Neural cell (in vitro differentiated cells): Measurements from ENCODE around the gene PDGFB. TPM values are rescaled to one million over a fixed set of nuclear protein-coding genes. Genes with fewer than 3 reads are reported as not detected.

Source experiments
- H2AFZ ChIP-seq: fragments of 200-600, 300-800 bp; sonication (generic), shearing (Covaris generic); 2 replicates; pipeline ENCODE4 v1.6.0; 2014; ENCODE audit warnings: low read depth, mild to moderate bottlenecking, antibody characterized with exemption, low read length, moderate library complexity
- H3F3A ChIP-seq: fragments of 200-600 bp; shearing (Covaris generic); 2 replicates; pipeline ENCODE4 v1.6.1; 2016; ENCODE audit warnings: mild to moderate bottlenecking, moderate library complexity, mixed read lengths, antibody characterized with exemption, low read length; ENCODE audit not compliant: insufficient read depth, poor library complexity, severe bottlenecking
- H3K27ac ChIP-seq: fragments of 200-600, 300-800 bp; sonication (generic), shearing (Covaris generic); 2 replicates; pipeline ENCODE4 v1.5.1; 2014; ENCODE audit warnings: mild to moderate bottlenecking, low read length, moderate library complexity
- H3K27me3 ChIP-seq: fragments of 300-800, 200-600 bp; sonication (generic), shearing (Covaris generic); 2 replicates; pipeline ENCODE4 v1.6.0; 2014; ENCODE audit warnings: mild to moderate bottlenecking, low read depth, low read length, moderate library complexity; ENCODE audit not compliant: insufficient read depth
- H3K36me3 ChIP-seq: fragments of 300-800, 200-600 bp; sonication (generic), shearing (Covaris generic); 2 replicates; pipeline ENCODE4 v1.5.1; 2014; ENCODE audit warnings: mild to moderate bottlenecking, antibody characterized with exemption, low read length, moderate library complexity; ENCODE audit not compliant: insufficient read depth
- H3K4me2 ChIP-seq: fragments of 300-800, 200-600 bp; sonication (generic), shearing (Covaris generic); 2 replicates; pipeline ENCODE4 v1.6.0; 2014; ENCODE audit warnings: mild to moderate bottlenecking, low read length
- H3K4me3 ChIP-seq: fragments of 300-800, 200-600 bp; sonication (generic), shearing (Covaris generic); 2 replicates; pipeline ENCODE4 v1.5.1; 2014; ENCODE audit warnings: mild to moderate bottlenecking, low read length, moderate library complexity
- H3K79me2 ChIP-seq: fragments of 200-600 bp; shearing (Covaris generic); replicated peaks from 2 replicates; pipeline ENCODE4 v1.6.0; 2014; ENCODE audit warnings: mild to moderate bottlenecking, low read length, moderate library complexity; ENCODE audit not compliant: insufficient read depth
- H3K9ac ChIP-seq: fragments of 300-800, 200-600 bp; sonication (generic), shearing (Covaris generic); 2 replicates; pipeline ENCODE4 v1.6.1; 2016; ENCODE audit warnings: mild to moderate bottlenecking, low read length, mixed read lengths
- H3K9me2 ChIP-seq: fragments of 200-600 bp; shearing (Covaris generic); 2 replicates; pipeline ENCODE4 v1.6.1; 2016; ENCODE audit warnings: mild to moderate bottlenecking, low read length, mixed read lengths; ENCODE audit not compliant: insufficient read depth
- H3K9me3 ChIP-seq: fragments of 200-600, 300-800 bp; sonication (generic), shearing (Covaris generic); 2 replicates; pipeline ENCODE4 v1.6.1; 2016; ENCODE audit warnings: mild to moderate bottlenecking, mixed run types, low read length, moderate library complexity, mixed read lengths
- H4K20me1 ChIP-seq: fragments of 200-600 bp; shearing (Covaris generic); 2 replicates; pipeline ENCODE4 v1.6.1; 2016; ENCODE audit warnings: mild to moderate bottlenecking, mixed run types; ENCODE audit not compliant: insufficient read depth
- CTCF ChIP-seq: fragments of 450-650 bp; IDR thresholded peaks from 2 replicates; pipeline ENCODE4 v1.5.1; 2014; ENCODE audit warnings: antibody characterized with exemption, mild to moderate bottlenecking, moderate library complexity; ENCODE audit not compliant: poor library complexity, severe bottlenecking
- EP300 ChIP-seq: fragments of 450-650 bp; conservative IDR thresholded peaks from 2 replicates; pipeline ENCODE4 v1.6.1; 2014; ENCODE audit warnings: antibody characterized with exemption, mild to moderate bottlenecking, moderate library complexity; ENCODE audit not compliant: poor library complexity, severe bottlenecking
- EZH2 ChIP-seq: fragments of 200-600, 300-800 bp; shearing (Covaris generic), sonication (generic); IDR thresholded peaks from 2 replicates; pipeline ENCODE4 v1.6.1; 2014; ENCODE audit warnings: antibody characterized with exemption, low read length, borderline replicate concordance, mild to moderate bottlenecking; ENCODE audit not compliant: insufficient read depth, poor library complexity, severe bottlenecking
- MXI1 ChIP-seq: fragments of 450-650 bp; conservative IDR thresholded peaks from 2 replicates; pipeline ENCODE4 v1.6.1; 2014; ENCODE audit warnings: antibody characterized with exemption, mild to moderate bottlenecking; ENCODE audit not compliant: poor library complexity, severe bottlenecking
- POLR2AphosphoS5 ChIP-seq: IDR thresholded peaks from 2 replicates; pipeline ENCODE4 v1.6.1; 2012
- RAD21 ChIP-seq: fragments of 450-650 bp; conservative IDR thresholded peaks from 2 replicates; pipeline ENCODE4 v1.6.1; 2014; ENCODE audit warnings: antibody characterized with exemption, mild to moderate bottlenecking, moderate library complexity
- SMC3 ChIP-seq: fragments of 450-650 bp; conservative IDR thresholded peaks from 2 replicates; pipeline ENCODE4 v1.6.1; 2014; ENCODE audit warnings: antibody characterized with exemption, mild to moderate bottlenecking, moderate library complexity; ENCODE audit not compliant: poor library complexity
- TAF1 ChIP-seq: IDR thresholded peaks from 2 replicates; pipeline ENCODE4 v1.6.1; 2012; ENCODE audit warnings: low read depth
- polyA plus RNA-seq: library from polyadenylated mRNA; depleted of rRNA; stranded (reverse); fragments of >200 nt; gene quantifications from 2 replicates; pipeline ENCODE4 v1.2.3, GENCODE V29; 2014
- TF ChIP-seq, protein P1 (sequence below): IDR thresholded peaks from 2 replicates; pipeline ENCODE4 v1.6.1; 2012; ENCODE audit warnings: borderline replicate concordance

Gene PDGFB
- polyA plus RNA-seq, 1 donor from 2014 or later: 0.61 TPM

GRCh38 chr22:39268645-39269044 is 23.9 kb upstream of the PDGFB start:
- H3K9me2 ChIP-seq: no peaks in the 10 kb centered on the region
- H3F3A ChIP-seq: no peaks in the 10 kb centered on the region
- no peaks in the 10 kb centered on the region for H4K20me1 ChIP-seq
- no peak overlapping the region for H3K27ac ChIP-seq
- no peaks in the 10 kb centered on the region for H3K9me3 ChIP-seq
- H3K27me3 ChIP-seq: no peaks in the 10 kb centered on the region
- no peak for TF ChIP-seq POLR2AphosphoS5
- no peak overlapping the region for H3K4me3 ChIP-seq
- H3K4me2 ChIP-seq: no peak overlapping the region
- no peaks in the 10 kb centered on the region for H3K79me2 ChIP-seq
- H2AFZ ChIP-seq: no peak overlapping the region
- no peaks in the 10 kb centered on the region for H3K36me3 ChIP-seq
- no peak overlapping the region for H3K9ac ChIP-seq

- Histone ChIP-seq H3K9ac (no peak overlapping the region), H3K9me3 (no peaks in the 10 kb centered on the region), H3K4me2 (no peak overlapping the region), H2AFZ (no peak overlapping the region), H3K27me3 (no peaks in the 10 kb centered on the region), H3K79me2 (no peaks in the 10 kb centered on the region), H4K20me1 (no peaks in the 10 kb centered on the region), H3K9me2 (no peaks in the 10 kb centered on the region), H3F3A (no peaks in the 10 kb centered on the region), H3K27ac (no peak overlapping the region), H3K36me3 (no peaks in the 10 kb centered on the region), H3K4me3 (no peak overlapping the region)
- TF ChIP-seq RAD21: no peak
- TF ChIP-seq, protein P1, sequence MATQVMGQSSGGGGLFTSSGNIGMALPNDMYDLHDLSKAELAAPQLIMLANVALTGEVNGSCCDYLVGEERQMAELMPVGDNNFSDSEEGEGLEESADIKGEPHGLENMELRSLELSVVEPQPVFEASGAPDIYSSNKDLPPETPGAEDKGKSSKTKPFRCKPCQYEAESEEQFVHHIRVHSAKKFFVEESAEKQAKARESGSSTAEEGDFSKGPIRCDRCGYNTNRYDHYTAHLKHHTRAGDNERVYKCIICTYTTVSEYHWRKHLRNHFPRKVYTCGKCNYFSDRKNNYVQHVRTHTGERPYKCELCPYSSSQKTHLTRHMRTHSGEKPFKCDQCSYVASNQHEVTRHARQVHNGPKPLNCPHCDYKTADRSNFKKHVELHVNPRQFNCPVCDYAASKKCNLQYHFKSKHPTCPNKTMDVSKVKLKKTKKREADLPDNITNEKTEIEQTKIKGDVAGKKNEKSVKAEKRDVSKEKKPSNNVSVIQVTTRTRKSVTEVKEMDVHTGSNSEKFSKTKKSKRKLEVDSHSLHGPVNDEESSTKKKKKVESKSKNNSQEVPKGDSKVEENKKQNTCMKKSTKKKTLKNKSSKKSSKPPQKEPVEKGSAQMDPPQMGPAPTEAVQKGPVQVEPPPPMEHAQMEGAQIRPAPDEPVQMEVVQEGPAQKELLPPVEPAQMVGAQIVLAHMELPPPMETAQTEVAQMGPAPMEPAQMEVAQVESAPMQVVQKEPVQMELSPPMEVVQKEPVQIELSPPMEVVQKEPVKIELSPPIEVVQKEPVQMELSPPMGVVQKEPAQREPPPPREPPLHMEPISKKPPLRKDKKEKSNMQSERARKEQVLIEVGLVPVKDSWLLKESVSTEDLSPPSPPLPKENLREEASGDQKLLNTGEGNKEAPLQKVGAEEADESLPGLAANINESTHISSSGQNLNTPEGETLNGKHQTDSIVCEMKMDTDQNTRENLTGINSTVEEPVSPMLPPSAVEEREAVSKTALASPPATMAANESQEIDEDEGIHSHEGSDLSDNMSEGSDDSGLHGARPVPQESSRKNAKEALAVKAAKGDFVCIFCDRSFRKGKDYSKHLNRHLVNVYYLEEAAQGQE: no peak
- TF ChIP-seq MXI1: no peak
- TF ChIP-seq EP300: no peak
- TF ChIP-seq SMC3: no peak
- TF ChIP-seq POLR2AphosphoS5: no peak
- TF ChIP-seq EZH2: no peak
- no peak for TF ChIP-seq TAF1
- no peak for TF ChIP-seq CTCF
Observed at GRCh38 chr22:39267974-39268373, 23.2 kb upstream of the PDGFB start.

- H4K20me1 ChIP-seq: no peaks in the 10 kb centered on the region
- no peak overlapping the region for H2AFZ ChIP-seq
- no peaks in the 10 kb centered on the region for H3K9me3 ChIP-seq
- H3K4me3 ChIP-seq: no peak overlapping the region
- no peaks in the 10 kb centered on the region for H3K79me2 ChIP-seq
- H3K9me2 ChIP-seq: no peaks in the 10 kb centered on the region
- H3K27ac ChIP-seq: no peak overlapping the region
- H3F3A ChIP-seq: no peaks in the 10 kb centered on the region
- TF ChIP-seq EZH2 (no peak), CTCF (no peak), POLR2AphosphoS5 (no peak), RAD21 (no peak), MXI1 (no peak), SMC3 (no peak), TAF1 (no peak), EP300 (no peak)
- TF ChIP-seq, protein P1: no peak
- H3K4me2 ChIP-seq: no peak overlapping the region
- H3K36me3 ChIP-seq: no peaks in the 10 kb centered on the region
- no peaks in the 10 kb centered on the region for H3K27me3 ChIP-seq
- H3K9ac ChIP-seq: no peak overlapping the region
Observed at GRCh38 chr22:39266398-39267030, 21.7 kb upstream of the PDGFB start.
